ENCODE measurements around the gene MAPKAPK2.
A peak's percentile ranks its signal among the peaks of the same experiment; 100 is the strongest.
"Not testable (repeated sequence)": the region's sequence is repeated elsewhere in the genome, so short reads cannot be mapped to it uniquely, and the experiment has no call there.

MAPKAPK2 gene

DNA sequence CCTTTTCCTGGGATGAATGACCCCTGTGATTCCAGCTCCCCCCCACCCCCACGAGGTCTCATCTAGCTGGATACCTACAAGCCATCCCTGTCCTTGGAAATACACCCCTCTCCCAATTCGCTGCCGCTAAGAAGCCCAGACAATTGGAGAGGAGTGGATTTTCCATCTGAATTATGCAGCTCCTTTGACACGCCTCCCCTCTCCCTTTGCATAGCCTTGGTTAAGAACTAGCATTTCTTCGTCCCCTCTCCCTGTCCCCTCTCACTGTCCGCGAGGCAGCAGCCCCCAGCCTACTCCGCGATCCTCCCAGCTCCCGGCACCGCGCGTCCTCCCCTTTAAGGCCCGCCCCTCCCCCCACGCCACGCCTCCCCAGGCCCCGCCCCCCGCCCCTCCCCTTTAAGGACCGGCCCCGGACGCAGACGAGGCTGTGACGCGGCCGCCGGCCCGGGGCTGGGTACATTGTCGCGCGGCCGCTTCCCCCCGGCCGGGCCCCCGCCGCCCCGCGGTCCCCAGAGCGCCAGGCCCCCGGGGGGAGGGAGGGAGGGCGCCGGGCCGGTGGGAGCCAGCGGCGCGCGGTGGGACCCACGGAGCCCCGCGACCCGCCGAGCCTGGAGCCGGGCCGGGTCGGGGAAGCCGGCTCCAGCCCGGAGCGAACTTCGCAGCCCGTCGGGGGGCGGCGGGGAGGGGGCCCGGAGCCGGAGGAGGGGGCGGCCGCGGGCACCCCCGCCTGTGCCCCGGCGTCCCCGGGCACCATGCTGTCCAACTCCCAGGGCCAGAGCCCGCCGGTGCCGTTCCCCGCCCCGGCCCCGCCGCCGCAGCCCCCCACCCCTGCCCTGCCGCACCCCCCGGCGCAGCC lies at the start of gene MAPKAPK2:
Gene MAPKAPK2 (plus strand): TSS at position 428 of the 856 bp plus-strand sequence. CDS start 325 bp downstream, at position 753.
- peaks cover 46% of the 10 kb centered on the region for H3K4me1 Mint-ChIP-seq
- peak within 1 kb of the TSS; percentile 98 for H3K4me3 Mint-ChIP-seq
- H3K9me3 Mint-ChIP-seq, result no peaks in the 10 kb centered on the region
- H3K27ac Mint-ChIP-seq (ENCODE audit: low read depth), result peak within 1 kb of the TSS; percentile 91
- DNase-seq (ENCODE audit: low spot score in 2 of 2) (peak; percentile 45 to 49), ATAC-seq (replicated peaks; ENCODE audit: extremely low read depth, poor library complexity, severe bottlenecking) (peak; percentile 77)
- no peaks in the 10 kb centered on the region for H3K27me3 Mint-ChIP-seq
- H3K36me3 Mint-ChIP-seq (ENCODE audit: insufficient read depth), result peaks cover 18% of the 10 kb centered on the region

DNA sequence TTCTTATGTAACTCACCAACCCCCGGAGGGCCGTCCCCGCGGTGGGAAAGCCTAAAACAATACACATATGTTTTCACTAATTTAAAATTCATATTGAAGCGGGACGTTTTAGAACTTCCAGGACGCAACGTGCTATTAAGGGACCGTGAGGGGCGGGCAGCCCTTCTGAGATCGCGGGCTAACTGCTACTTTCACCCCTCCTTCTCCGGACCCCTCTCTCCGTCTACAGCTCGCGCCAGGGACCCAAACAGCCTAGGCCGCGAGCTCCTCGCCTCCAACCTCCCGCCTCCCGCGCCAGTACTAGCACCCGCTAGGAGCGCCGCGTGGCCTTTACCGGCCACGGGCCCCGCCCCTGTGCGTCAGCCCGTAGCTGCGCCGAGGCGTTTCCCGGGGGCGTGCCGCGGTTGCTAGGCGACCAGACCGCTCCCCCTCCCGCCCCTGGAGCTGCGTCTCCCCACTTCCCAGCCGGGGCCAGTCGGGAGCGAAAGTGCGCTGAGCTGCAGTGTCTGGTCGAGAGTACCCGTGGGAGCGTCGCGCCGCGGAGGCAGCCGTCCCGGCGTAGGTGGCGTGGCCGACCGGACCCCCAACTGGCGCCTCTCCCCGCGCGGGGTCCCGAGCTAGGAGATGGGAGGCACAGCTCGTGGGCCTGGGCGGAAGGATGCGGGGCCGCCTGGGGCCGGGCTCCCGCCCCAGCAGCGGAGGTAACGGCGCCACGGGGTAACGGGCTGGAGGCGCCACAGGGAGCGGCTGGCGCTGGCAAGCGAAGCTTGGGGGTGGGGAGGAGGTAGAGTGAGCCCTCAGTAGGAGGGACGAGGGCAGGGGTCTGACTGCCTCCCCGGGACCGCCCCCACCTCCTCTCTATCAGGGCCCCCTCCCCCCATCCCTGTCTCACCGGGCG lies 49.4 kb upstream of the MAPKAPK2 start, which contains the start of gene DYRK3:
Gene DYRK3 (plus strand): TSS at position 457 of the 898 bp plus-strand sequence. CDS start 168 bp downstream, at position 625.
- DNase-seq (ENCODE audit: low spot score in 2 of 2), result peak; percentile 75 to 78
- Mint-ChIP-seq H3K36me3 (ENCODE audit: insufficient read depth) (peaks cover 4% of the 10 kb centered on the region), H3K4me3 (peak within 1 kb of the TSS; percentile 81), H3K4me1 (peaks cover 21% of the 10 kb centered on the region), H3K27me3 (peaks cover 23% of the 10 kb centered on the region), H3K27ac (ENCODE audit: low read depth) (peak within 1 kb of the TSS; percentile 41), H3K9me3 (no peaks in the 10 kb centered on the region)
- peak; percentile 96 for ATAC-seq (replicated peaks; ENCODE audit: extremely low read depth, poor library complexity, severe bottlenecking)

DNA sequence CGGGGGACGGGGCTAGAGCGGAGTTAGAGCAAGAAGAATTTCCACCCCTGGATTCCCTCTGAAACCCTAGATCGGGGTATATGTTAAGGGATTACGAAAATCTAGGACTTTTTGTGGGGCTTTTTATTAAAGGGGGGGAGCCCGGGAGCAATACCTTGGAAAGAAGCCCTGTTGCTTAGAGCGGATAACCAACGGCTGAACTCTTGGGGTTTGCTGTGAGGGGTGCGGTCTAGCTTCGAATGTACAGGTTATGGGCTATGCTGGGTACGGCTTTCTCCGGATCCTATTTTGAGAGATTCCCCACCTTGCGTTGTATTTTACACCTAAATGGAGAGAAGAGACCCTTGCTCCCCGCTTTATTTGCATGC lies 48.7 kb upstream of the MAPKAPK2 start:
- DNase-seq (ENCODE audit: low spot score in 2 of 2) (no peak), ATAC-seq (replicated peaks; ENCODE audit: extremely low read depth, poor library complexity, severe bottlenecking) (no peak)
- no peak overlapping the region for H3K27ac Mint-ChIP-seq (ENCODE audit: low read depth)
- H3K4me3 Mint-ChIP-seq, result peak overlapping the region; percentile 81
- H3K9me3 Mint-ChIP-seq, result no peaks in the 10 kb centered on the region
- H3K27me3 Mint-ChIP-seq, result peaks cover 23% of the 10 kb centered on the region
- peaks cover 4% of the 10 kb centered on the region for H3K36me3 Mint-ChIP-seq (ENCODE audit: insufficient read depth)
- H3K4me1 Mint-ChIP-seq, result peaks cover 21% of the 10 kb centered on the region

DNA sequence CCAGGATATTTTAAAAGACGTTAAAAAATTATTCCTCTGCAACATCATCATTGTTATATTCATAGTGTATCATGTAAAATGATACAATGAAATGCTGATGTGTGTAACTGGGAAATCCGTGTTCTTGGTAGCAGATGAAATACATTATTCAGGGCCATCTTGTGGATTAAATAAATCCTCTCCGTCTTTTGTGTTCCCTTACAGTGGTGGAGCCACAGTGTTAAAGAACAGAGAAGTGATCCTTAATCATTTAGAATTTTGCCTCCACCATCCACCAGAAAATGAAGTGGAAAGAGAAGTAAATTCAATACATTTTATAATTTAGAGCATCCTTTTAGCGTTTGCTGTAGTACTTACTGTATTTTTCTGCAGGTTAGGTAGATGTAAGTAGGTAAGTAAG lies 48.0 kb upstream of the MAPKAPK2 start:
- no peak overlapping the region for H3K27ac Mint-ChIP-seq (ENCODE audit: low read depth)
- H3K36me3 Mint-ChIP-seq (ENCODE audit: insufficient read depth), result peaks cover 4% of the 10 kb centered on the region
- H3K4me1 Mint-ChIP-seq, result peaks cover 21% of the 10 kb centered on the region

DNA sequence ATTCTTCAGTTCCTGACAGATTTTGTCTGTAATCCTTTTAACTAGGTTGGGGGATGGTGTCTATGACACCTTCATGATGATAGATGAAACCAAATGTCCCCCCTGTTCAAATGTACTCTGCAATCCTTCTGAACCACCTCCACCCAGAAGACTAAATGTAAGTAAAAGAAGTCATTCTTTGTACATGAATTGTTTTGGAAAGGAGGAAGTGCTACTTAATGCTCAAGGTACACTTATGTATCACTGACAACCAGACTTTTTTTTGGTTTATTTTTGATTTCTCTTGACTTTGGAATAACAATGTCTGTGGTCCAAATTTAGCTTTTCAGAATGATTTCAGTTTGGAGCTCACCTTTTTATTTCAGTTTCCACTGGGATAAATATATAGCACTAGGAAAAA lies 47.1 kb upstream of the MAPKAPK2 start:
- H3K4me3 Mint-ChIP-seq, result no peak overlapping the region
- peaks cover 12% of the 10 kb centered on the region for H3K27me3 Mint-ChIP-seq
- no peak for DNase-seq (ENCODE audit: low spot score in 2 of 2)
- ATAC-seq (replicated peaks; ENCODE audit: extremely low read depth, poor library complexity, severe bottlenecking), result no peak
- no peak overlapping the region for H3K27ac Mint-ChIP-seq (ENCODE audit: low read depth)
- H3K36me3 Mint-ChIP-seq (ENCODE audit: insufficient read depth), result peaks cover 4% of the 10 kb centered on the region
- H3K4me1 Mint-ChIP-seq, result peaks cover 21% of the 10 kb centered on the region
- H3K9me3 Mint-ChIP-seq, result no peaks in the 10 kb centered on the region

More for the DNA sequence above, 48.0 kb upstream of the MAPKAPK2 start:
- peaks cover 21% of the 10 kb centered on the region for H3K27me3 Mint-ChIP-seq
- DNase-seq (ENCODE audit: low spot score in 2 of 2) (no peak), ATAC-seq (replicated peaks; ENCODE audit: extremely low read depth, poor library complexity, severe bottlenecking) (no peak)
- no peaks in the 10 kb centered on the region for H3K9me3 Mint-ChIP-seq
- H3K4me3 Mint-ChIP-seq, result no peak overlapping the region

DNA sequence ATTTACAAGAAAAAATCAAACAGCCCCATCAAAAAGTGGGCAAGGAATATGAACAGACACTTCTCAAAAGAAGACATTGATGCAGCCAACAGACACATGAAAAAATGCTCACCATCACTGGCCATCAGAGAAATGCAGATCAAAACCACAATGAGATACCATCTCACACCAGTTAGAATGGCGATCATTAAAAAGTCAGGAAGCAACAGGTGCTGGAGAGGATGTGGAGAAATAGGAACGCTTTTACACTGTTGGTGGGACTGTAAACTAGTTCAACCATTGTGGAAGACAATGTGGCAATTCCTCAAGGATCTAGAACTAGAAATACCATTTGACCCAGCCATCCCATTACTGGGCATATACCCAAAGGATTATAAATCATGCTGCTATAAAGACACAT lies 42.6 kb upstream of the MAPKAPK2 start:
- H3K4me1 Mint-ChIP-seq; H3K4me3 Mint-ChIP-seq; DNase-seq (ENCODE audit: low spot score in 2 of 2); H3K27ac Mint-ChIP-seq (ENCODE audit: low read depth); H3K9me3 Mint-ChIP-seq; ATAC-seq (replicated peaks; ENCODE audit: extremely low read depth, poor library complexity, severe bottlenecking); H3K27me3 Mint-ChIP-seq; H3K36me3 Mint-ChIP-seq (ENCODE audit: insufficient read depth): not testable (repeated sequence)

DNA sequence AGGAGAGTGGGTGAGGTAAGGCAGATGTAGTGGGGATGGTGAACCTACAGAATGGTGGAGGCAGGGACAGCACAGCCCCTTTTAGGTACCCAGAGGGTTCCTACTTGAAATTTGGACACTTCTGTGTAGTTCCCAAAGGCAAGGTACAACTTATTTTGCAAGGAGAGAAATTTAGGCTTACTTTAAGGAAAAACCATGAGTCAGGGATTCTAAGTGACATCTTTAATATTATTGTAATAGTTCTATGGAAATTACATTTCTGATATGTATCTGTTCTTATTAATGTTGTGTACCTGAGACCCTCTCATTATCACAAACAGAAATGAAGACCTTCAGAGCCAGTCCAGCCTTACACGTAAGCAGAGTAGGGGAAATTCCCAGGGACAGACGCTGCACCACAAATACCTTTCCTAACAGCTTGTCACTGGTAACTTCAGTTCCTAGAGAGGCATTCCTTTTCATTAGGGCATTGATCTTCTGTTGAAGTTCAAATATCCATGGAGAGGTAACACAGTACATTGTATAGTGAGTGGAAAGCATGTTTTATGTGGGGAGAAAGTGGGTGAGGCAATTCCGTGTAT lies 41.5 kb upstream of the MAPKAPK2 start:
- peaks cover 5% of the 10 kb centered on the region for H3K36me3 Mint-ChIP-seq (ENCODE audit: insufficient read depth)
- H3K4me1 Mint-ChIP-seq, result no peaks in the 10 kb centered on the region
- no peaks in the 10 kb centered on the region for H3K27me3 Mint-ChIP-seq
- no peak overlapping the region for H3K27ac Mint-ChIP-seq (ENCODE audit: low read depth)
- H3K9me3 Mint-ChIP-seq, result no peaks in the 10 kb centered on the region
- no peak for ATAC-seq (replicated peaks; ENCODE audit: extremely low read depth, poor library complexity, severe bottlenecking)
- DNase-seq (ENCODE audit: low spot score in 2 of 2), result no peak
- no peak overlapping the region for H3K4me3 Mint-ChIP-seq

DNA sequence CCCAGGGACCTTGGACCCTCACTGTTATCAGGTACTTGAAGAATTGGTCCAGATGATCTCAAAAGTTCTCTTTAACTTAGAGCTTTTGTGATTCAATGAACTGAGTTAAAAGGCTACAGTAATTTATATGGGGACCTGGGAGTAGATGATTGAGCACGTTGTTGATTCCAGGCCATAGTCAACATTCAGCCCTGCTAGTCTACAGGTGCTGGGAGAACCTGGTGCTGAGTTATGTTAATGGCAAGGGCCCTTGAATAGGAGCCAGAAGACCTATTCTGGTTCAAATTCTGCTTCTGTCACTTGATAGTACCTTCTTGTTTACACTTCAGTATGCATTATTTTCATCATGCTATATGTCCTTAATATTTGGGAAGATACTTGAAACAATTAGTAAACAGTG lies 38.2 kb upstream of the MAPKAPK2 start:
- H3K36me3 Mint-ChIP-seq (ENCODE audit: insufficient read depth), result peaks cover 5% of the 10 kb centered on the region
- H3K9me3 Mint-ChIP-seq, result no peaks in the 10 kb centered on the region
- no peaks in the 10 kb centered on the region for H3K4me1 Mint-ChIP-seq
- H3K4me3 Mint-ChIP-seq, result no peak overlapping the region
- ATAC-seq (replicated peaks; ENCODE audit: extremely low read depth, poor library complexity, severe bottlenecking), result no peak
- no peak for DNase-seq (ENCODE audit: low spot score in 2 of 2)
- no peaks in the 10 kb centered on the region for H3K27me3 Mint-ChIP-seq
- H3K27ac Mint-ChIP-seq (ENCODE audit: low read depth), result no peak overlapping the region

DNA sequence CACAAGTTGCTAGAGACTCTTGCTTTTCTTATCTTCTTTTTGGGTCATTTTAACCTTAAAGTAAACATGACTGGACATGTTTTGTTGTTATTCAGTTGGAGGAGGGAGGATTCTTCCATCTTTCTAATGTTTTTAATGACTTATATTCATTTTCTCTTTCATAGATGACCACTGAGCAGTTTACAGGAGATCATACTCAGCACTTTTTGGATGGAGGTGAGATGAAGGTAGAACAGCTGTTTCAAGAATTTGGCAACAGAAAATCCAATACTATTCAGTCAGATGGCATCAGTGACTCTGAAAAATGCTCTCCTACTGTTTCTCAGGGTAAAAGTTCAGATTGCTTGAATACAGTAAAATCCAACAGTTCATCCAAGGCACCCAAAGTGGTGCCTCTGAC lies 37.5 kb upstream of the MAPKAPK2 start:
- DNase-seq (ENCODE audit: low spot score in 2 of 2) (no peak), ATAC-seq (replicated peaks; ENCODE audit: extremely low read depth, poor library complexity, severe bottlenecking) (no peak)
- Mint-ChIP-seq H3K36me3 (ENCODE audit: insufficient read depth) (peaks cover 5% of the 10 kb centered on the region), H3K4me1 (no peaks in the 10 kb centered on the region), H3K27ac (ENCODE audit: low read depth) (no peak overlapping the region), H3K4me3 (no peak overlapping the region), H3K9me3 (no peaks in the 10 kb centered on the region), H3K27me3 (no peaks in the 10 kb centered on the region)

DNA sequence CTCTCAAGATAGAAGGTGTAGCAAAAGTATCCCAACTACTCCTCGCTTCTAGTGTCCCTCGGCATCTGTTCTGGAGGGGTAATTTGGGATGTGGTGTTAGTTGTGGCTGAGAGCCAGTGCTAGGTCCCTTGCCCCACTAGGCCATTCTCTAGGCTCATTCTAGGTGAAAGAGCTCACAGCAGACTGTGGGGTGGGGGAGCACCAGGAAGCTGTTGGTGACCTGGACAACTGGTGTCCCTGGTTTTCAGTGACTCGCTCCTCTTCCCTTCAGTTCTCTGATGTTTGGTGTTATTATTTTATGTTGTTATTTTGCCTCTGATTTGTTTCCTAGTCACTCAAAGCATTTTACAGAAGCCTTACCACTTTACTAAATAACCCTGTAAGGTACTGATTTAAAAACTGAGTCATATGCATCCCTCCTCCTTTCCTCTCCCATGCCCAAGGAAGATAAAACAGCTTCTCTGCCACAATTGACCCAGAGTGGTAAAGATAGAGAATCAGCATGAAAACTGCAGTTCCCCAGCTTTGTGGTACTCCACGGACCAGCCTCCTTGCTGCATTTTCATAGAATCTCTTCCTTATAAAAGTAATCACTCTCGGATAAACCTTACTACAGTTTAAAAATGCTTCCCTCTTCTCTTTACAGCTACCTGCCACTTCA lies 35.3 kb upstream of the MAPKAPK2 start:
- Mint-ChIP-seq H3K4me1 (no peaks in the 10 kb centered on the region), H3K27me3 (no peaks in the 10 kb centered on the region), H3K9me3 (no peaks in the 10 kb centered on the region), H3K36me3 (ENCODE audit: insufficient read depth) (peaks cover 2% of the 10 kb centered on the region), H3K4me3 (no peak overlapping the region), H3K27ac (ENCODE audit: low read depth) (no peak overlapping the region)
- no peak for ATAC-seq (replicated peaks; ENCODE audit: extremely low read depth, poor library complexity, severe bottlenecking)
- DNase-seq (ENCODE audit: low spot score in 2 of 2), result no peak

DNA sequence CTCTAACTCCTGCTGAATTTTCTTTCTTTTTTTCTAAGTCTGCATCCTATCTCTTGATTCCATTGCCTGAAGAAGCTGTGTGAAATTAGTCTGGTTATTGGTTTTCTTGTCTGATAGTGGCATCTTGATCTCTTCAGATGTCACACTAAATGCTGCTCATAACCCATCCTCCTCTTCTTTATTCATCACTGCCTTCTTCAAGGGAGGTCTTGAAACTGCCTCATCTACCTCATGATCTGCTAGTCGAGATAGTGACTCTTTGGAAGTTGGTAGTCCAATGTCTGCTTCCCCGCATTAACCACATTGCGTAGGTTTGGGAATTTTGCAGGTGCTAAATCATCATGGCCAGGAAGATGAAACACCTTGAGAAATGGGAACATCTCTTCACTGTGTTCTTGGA lies 33.7 kb upstream of the MAPKAPK2 start:
- no peak for DNase-seq (ENCODE audit: low spot score in 2 of 2)
- no peak overlapping the region for H3K4me3 Mint-ChIP-seq
- H3K27ac Mint-ChIP-seq (ENCODE audit: low read depth), result no peak overlapping the region
- no peak for ATAC-seq (replicated peaks; ENCODE audit: extremely low read depth, poor library complexity, severe bottlenecking)
- H3K4me1 Mint-ChIP-seq, result no peaks in the 10 kb centered on the region
- no peaks in the 10 kb centered on the region for H3K27me3 Mint-ChIP-seq
- H3K9me3 Mint-ChIP-seq, result no peaks in the 10 kb centered on the region
- H3K36me3 Mint-ChIP-seq (ENCODE audit: insufficient read depth), result peaks cover 2% of the 10 kb centered on the region
